Measurements from ENCODE around the gene ANKRD9. TPM values are rescaled to one million over a fixed set of nuclear protein-coding genes. Genes with fewer than 3 reads are reported as not detected.

The ANKRD9 gene
- total RNA-seq, 3 donors from 2014 or later: 10.4 to 24.9 (median 22.8) TPM

- no peak overlapping the region for H3K27ac ChIP-seq
Measured at GRCh38 chr14:102490456-102490855, 19.1 kb downstream of the ANKRD9 start.

DNA sequence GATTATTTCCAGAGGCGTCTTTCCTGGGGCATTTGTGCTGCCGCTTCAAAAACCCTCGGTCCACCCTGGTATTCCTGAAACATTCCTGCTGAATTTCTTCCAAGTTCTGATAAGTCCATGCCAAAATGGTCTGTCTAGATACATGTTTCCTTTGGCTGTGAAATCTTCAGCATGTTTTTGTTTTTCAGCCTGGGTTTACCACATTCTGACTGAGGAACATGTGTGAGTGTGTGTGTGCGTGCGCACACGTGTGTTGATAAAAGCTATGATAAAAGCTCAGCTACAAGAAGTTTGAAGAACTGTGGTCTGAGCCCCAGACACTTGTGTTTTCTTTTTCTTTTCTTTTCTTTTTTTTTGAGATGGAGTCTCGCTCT is 22.4 kb downstream of the ANKRD9 start:
- Histone ChIP-seq H3K4me1 (peaks cover 0 to 3% of the 10 kb centered on the region in 2 donors), H3K9me3 (no peaks in the 10 kb centered on the region), H3K4me3 (no peak overlapping the region), H3K27me3 (no peaks in the 10 kb centered on the region), H3K36me3 (no peaks in the 10 kb centered on the region), H3K27ac (peak overlapping the region; percentile 30 to 75)
- no peak for DNase-seq (ENCODE audit: low spot score in 2 of 2)
- intact Hi-C loops (cut with DNase I; ENCODE audit: low total_unique reads): no loop called here
- no peak for TF ChIP-seq CTCF (IDR thresholded peaks at IDR 0.05)
- TF ChIP-seq POLR2A (IDR thresholded peaks at IDR 0.05): no peak
- no peak for TF ChIP-seq POLR2AphosphoS5 (IDR thresholded peaks at IDR 0.05)

More at GRCh38 chr14:102490456-102490855, 19.1 kb downstream of the ANKRD9 start:
- Histone ChIP-seq H3K4me1 (peaks cover 0 to 3% of the 10 kb centered on the region in 2 donors), H3K4me3 (no peak overlapping the region), H3K9me3 (no peaks in the 10 kb centered on the region), H3K27me3 (no peaks in the 10 kb centered on the region), H3K36me3 (no peaks in the 10 kb centered on the region)
- TF ChIP-seq POLR2A (IDR thresholded peaks at IDR 0.05): no peak
- no peak for TF ChIP-seq CTCF (IDR thresholded peaks at IDR 0.05)
- no peak for TF ChIP-seq POLR2AphosphoS5 (IDR thresholded peaks at IDR 0.05)
- DNase-seq (ENCODE audit: low spot score in 2 of 2): no peak
- intact Hi-C loops (cut with DNase I; ENCODE audit: low total_unique reads): no loop called here

DNA sequence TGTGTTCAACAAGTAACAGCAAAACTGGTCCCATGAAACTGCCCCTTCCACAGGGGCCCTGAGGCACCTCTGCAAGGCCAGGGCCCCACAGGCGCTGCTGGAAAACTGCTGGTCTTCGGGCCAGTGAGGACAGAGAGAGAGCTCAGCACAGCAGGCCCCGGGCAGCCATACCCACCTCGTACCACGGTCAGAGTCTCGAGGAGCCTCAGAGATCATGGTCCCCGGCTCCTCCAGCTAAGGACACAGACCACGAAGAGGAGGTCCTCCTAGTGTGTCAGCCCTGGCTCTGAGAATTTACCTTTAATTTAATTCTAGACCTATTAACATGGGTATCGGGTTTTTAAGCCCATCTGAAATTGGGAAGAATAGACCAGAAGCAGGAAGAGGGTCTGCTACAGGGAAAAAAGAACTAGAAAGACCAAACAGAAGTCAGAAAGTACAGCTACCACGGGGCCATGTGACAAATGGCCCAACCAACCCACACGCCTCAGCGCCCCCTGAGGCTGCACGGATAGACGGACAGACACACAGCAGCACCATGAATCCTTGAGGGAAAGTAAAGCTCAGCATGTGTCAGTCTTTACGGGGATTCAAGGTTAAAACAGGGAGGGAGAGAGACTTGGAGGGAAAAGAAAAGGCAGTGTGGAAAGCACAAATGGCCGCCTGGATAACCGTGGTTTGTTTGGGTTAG is 22.9 kb downstream of the ANKRD9 start:
- peak overlapping the region; percentile 30 to 75 for H3K27ac ChIP-seq
- DNase-seq (ENCODE audit: low spot score in 2 of 2): no peak
- peaks cover 0 to 3% of the 10 kb centered on the region in 2 donors for H3K4me1 ChIP-seq
- intact Hi-C loops (cut with DNase I; ENCODE audit: low total_unique reads): no loop called here
- H3K36me3 ChIP-seq: no peaks in the 10 kb centered on the region
- no peaks in the 10 kb centered on the region for H3K9me3 ChIP-seq
- H3K27me3 ChIP-seq: no peaks in the 10 kb centered on the region
- H3K4me3 ChIP-seq: no peak overlapping the region
- TF ChIP-seq POLR2A (IDR thresholded peaks at IDR 0.05): no peak
- TF ChIP-seq POLR2AphosphoS5 (IDR thresholded peaks at IDR 0.05): no peak
- TF ChIP-seq CTCF (IDR thresholded peaks at IDR 0.05): no peak

GRCh38 chr14:102485693-102486512 is 23.7 kb downstream of the ANKRD9 start:
- Histone ChIP-seq H3K36me3 (no peaks in the 10 kb centered on the region), H3K4me3 (no peak overlapping the region), H3K27ac (peak overlapping the region; percentile 30 to 75), H3K9me3 (no peaks in the 10 kb centered on the region), H3K27me3 (no peaks in the 10 kb centered on the region), H3K4me1 (peaks cover 0 to 3% of the 10 kb centered on the region in 2 donors)
- intact Hi-C loops (cut with DNase I; ENCODE audit: low total_unique reads): no loop called here
- no peak for TF ChIP-seq CTCF (IDR thresholded peaks at IDR 0.05)
- no peak for TF ChIP-seq POLR2AphosphoS5 (IDR thresholded peaks at IDR 0.05)
- no peak for TF ChIP-seq POLR2A (IDR thresholded peaks at IDR 0.05)
- DNase-seq (ENCODE audit: low spot score in 2 of 2): no peak

DNA sequence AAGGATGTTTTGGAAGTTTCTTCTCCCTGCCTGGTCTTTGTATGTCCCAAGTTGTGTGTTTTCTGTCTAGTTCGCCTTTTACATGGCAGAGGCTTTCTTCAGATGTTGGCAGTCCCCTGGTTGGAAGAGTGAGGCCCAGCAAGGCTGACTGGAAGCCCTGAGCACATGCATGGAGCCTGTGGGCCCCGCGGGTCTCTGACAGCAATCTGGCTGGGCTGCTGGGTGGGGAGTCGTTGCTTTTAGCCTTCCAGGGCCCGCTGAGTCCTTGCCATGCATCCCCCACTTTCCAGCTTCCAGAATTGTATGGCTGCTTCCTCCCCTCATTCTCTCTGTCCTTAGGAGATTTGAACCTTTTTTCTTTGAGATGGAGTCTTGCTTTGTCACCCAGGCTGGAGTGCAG is 25.3 kb downstream of the ANKRD9 start:
- no peaks in the 10 kb centered on the region for H3K27me3 ChIP-seq
- no peaks in the 10 kb centered on the region for H3K36me3 ChIP-seq
- intact Hi-C loops (cut with DNase I; ENCODE audit: low total_unique reads): no loop called here
- H3K4me3 ChIP-seq: no peak overlapping the region
- no peak overlapping the region for H3K27ac ChIP-seq
- H3K4me1 ChIP-seq: peaks cover 0 to 3% of the 10 kb centered on the region in 2 donors
- no peaks in the 10 kb centered on the region for H3K9me3 ChIP-seq
- no peak for TF ChIP-seq POLR2A (IDR thresholded peaks at IDR 0.05)
- no peak for TF ChIP-seq CTCF (IDR thresholded peaks at IDR 0.05)
- no peak for TF ChIP-seq POLR2AphosphoS5 (IDR thresholded peaks at IDR 0.05)
- DNase-seq (ENCODE audit: low spot score in 2 of 2): no peak

Data from breast epithelium (tissue), 4 donors.